ENCODE results near the gene PIP5K1B.
A peak's percentile ranks its signal among the peaks of the same experiment; 100 is the strongest.
"Not testable (repeated sequence)": the region's sequence is repeated elsewhere in the genome, so short reads cannot be mapped to it uniquely, and the experiment has no call there.

The PIP5K1B gene

DNA sequence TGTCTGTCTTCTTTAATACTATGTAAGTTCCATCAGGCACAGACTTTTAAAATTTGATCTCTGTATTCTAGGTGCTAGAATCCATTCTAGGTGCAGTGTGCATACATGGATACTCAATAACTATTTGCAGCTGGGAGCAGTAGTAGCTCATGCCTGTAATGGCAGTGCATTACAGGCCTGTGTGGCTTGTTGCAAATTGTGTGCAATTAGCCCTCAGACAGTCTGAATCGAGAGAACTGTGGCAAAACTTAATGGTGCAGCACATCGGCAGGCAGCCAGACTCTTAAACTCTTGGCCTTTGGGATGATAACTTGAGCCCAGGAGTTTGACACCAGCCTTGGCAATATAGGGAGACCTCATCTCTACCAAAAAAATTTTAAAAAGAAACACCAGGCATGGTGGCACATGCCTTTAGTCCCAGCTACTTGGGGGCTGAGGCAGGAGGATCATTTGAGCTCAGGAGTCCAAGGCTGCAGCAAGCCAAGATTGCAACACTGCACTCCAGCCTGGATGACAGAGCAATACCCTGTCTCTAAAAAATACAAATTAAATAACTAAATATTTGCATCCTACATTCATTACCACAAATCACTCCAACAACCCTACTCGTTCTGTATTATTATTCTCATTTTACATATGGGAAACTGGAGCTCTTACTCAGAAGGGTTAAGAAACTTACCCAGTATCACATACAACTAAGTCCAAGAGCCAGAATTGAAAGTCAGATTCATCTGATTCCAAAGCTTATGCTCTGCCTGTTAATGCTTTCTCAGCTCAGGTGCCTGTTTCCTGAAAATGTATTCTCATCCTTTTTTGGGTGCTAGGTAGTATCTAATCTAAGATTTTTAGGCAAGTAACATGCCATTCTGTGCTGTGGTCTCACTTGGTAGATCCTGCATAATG, 278.7 kb downstream of the PIP5K1B start:
- DNase-seq (ENCODE audit: low read depth in 2 of 2): no peak

DNA sequence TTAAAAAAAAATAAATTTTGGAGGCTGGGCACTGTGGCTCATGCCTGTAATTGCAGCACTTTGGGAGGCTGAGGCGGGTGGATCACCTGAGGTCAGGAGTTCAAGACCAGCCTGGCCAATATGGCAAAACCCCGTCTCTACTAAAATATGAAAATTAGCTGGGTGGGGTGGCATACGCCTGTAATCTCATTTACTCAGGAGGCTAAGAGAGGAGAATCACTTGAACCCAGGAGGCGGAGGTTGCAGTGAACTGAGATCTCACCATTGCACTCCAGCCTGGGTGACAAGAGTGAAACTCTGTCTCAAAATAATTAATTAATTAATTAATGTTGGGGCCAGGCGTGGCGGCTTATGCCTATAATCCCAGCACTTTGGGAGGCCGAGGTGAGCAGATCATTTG, 281.9 kb downstream of the PIP5K1B start:
- DNase-seq (ENCODE audit: low read depth in 2 of 2): not testable (repeated sequence)

DNA sequence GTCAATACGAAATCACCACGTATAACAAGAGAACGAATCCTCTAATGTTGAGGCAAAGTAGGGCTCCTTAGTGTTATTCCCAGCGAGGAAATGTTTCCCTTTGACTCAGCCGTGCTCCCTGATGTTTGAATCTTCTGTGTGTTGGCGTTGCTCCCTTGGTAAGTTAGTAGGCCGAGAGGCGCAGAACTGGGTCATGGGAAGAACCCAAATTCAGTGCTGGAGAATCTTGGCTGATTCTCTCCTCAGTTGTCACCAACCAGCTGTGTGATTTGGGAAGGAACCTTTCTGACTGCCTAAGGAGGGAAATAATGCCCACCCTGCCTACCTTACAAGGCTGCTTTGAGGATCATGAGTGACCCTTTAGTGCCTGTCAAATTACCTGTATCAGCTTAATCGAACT, 286.4 kb downstream of the PIP5K1B start:
- DNase-seq (ENCODE audit: low read depth in 2 of 2): no peak

DNA sequence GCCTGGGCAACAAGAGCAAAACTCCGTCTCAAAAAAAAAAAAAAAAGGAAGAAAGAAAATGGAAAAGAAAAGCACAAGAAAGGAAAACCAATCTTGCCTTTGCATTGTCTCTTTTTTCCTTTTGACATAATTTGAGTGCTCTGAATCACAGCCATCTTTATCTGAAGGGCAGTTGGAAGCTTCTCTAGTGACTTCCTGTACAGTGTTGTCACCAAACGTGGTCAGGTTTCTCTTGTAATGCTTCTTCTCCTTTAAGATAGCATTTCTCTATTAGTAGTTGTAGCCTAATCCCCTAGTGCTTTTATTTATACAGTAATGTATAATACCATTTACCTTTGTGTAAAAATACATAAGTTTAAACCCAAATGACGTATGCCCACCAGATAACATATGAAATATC, 290.7 kb downstream of the PIP5K1B start:
- no peak for DNase-seq (ENCODE audit: low read depth in 2 of 2)

DNA sequence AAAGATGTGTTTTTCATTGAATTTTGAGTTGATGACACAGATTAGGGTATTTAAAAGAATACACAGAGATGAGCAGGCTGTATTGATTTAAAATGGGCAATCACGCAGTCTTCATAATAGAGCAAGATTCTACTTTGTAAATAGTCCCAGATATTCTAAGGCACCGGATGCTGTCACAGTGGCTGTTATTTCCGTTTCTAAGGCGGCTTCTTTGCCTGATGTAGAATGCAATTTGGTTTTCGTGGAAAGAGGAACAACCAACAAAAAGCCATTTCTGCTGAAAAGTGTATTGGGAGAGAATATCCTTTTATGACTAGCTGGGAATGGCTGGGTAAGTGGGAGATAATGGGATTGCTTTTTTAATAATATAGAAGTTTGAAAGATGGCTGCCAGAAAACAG, 291.4 kb downstream of the PIP5K1B start:
- no peak for DNase-seq (ENCODE audit: low read depth in 2 of 2)

DNA sequence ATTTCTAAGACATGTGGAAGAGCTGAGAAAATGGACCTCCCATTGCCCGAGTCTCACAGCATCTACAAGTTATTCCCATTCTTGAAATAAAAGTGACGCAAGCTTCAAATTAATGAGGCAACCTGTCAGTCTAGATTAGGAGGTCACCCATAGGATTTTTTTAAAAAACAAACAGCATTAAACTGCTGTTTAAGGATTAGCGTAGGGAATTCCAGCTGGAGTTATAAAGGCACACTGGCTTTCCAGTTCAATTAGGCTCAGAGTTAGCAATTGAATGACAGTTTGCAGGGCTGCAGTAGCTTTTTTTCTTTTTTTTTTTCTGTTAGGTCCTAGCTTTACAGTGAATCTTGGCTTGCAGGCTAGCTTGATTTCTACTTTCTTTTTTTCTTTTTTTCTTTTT, 292.6 kb downstream of the PIP5K1B start:
- DNase-seq (ENCODE audit: low read depth in 2 of 2): no peak

DNA sequence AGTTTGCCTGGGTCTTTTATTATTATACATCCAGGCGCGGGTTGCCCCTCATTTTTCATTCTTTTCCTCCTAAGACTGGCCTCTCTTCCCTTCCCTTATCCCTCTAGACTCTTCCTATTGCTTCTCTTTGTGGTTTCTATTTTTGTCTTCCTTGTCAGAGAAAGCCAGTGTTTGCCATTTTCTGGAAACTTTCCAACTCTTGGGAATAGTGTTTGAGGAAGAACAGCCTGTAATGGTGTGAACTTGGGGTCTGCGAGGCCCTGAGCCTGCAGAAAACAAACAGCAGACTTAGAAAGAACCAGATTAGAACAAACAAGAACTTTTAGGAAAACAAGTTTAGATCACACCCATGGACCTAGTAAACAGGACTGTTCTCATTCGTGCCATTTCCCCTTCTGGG, 293.3 kb downstream of the PIP5K1B start:
- no peak for DNase-seq (ENCODE audit: low read depth in 2 of 2)

DNA sequence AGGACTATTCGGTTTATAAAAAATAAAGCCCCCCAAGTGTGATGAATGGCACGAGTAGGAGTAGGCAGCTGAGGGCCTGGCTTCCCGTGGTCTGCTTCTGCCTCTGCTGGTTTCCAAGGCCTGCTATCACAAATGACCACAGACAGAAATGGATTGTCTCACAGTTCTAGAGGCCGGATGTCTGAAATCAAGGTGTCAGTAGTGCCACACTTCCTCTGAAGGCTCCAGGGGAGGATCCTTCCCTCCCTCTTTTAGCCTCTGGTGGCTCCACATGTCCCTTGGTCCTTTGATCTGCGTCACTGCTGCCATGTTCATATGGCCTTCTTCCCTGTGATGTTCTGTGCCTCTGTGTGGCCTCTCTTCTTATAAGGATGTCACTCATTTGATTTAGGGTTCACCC, 293.8 kb downstream of the PIP5K1B start:
- no peak for DNase-seq (ENCODE audit: low read depth in 2 of 2)

DNA sequence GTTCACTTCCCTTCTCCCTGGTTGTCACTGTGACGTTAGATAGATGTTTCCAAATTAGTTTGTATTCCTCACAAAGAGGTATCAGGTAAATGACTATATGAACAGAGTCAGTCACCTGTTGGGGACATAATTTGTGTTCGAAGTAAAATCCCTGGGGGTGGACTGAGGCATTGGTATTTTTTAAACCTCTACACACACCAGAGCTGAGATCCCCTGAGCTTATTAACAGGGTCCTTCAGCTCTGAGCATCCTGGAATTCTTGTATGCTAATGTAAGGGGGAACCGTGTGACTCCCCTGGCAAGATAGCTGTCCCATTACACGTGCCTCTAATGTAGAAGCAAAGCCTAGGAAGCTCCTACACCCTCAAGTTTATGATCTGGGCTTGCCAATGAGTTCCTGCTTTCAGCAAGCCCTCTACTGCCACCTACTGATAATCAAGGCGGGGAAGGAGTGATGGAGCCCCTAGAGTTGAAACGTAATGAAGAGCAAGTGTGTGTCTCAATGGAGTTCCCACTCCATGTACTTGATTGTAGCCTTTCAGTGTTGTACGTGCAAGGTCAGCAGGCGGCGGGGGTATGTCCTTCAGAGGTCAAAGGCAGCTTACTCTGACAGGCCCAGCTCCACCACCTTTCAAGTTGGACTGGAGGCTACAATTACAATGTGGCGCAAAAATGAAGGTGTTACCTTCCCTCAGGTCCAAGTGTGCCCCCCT, 294.5 kb downstream of the PIP5K1B start:
- peak; percentile 39 to 43 for DNase-seq (ENCODE audit: low read depth in 2 of 2)

DNA sequence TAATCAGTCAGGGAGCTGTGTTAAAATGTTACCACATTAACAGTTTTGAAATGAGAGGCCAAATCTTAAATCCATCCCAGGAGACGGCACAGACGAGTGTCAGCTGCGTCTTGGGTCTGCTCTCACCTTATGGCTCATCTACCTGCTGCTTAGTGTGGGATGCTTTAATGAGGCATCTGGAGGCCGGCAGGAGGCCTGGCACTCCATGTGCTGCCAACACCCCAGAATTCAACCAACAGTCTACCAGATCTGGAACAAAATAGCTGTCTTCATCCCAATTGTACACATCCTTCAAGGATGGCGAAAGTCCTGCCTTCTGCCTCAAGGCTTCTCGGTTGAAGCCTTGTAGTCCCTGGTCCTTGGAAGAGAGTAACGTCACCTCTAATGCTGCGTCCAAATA, 296.9 kb downstream of the PIP5K1B start:
- no peak for DNase-seq (ENCODE audit: low read depth in 2 of 2)

DNA sequence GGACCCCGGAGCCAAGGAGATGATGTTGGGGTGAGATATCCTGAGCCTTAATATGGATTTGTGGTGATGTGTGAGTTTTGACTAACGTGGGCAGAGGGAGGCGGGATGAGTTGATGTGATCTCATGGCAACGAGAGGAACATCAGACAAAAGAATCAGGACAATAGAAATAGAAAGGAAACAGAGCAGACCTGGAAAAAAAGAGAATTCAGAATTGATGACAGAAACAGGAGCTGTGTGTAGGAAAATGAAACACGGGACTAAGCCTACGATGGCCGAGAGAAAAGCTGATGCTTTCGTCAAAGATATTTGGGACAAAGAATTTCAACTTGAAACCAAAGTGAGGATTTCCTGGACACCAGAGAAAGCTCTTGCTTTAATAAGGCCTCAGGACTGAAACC, 298.0 kb downstream of the PIP5K1B start:
- no peak for DNase-seq (ENCODE audit: low read depth in 2 of 2)

DNA sequence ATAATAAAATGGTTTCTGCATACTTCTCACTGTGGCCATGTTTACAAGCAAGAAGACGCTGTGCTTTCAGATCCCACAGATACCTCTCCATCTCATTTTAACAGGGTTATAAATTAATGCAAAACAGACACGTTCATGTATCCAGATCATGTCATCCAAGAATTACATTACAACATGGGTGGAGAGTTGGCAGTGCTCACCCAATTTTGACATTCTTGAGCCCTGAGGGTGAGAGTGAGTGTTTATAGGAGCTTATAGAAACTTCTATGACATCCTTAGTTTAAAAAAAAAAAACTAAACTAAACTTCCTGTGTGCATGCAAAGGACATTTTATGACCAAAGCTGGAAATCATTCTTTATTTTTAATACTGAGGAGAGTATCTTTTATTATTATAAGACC, 299.8 kb downstream of the PIP5K1B start:
- DNase-seq (ENCODE audit: low read depth in 2 of 2): no peak

DNA sequence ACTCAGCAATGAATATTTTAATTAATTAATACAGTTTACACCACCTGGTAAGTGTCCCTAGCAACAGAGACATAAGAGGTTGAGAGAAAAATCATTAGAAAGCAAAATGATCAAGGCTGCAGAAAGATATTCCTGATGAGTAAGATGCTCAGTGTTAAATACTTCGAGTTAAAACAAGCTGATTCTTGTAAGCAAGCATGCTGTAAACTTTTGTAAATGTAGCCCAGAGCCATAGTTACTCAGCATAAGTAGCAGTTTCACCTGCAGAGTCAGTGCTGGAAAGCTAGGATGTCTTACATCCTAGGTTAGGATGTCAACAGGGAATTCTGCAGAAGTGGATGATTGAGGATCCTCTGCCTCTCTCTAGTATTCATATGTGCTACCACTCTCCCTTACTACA, 304.7 kb downstream of the PIP5K1B start:
- no peak for DNase-seq (ENCODE audit: low read depth in 2 of 2)

DNA sequence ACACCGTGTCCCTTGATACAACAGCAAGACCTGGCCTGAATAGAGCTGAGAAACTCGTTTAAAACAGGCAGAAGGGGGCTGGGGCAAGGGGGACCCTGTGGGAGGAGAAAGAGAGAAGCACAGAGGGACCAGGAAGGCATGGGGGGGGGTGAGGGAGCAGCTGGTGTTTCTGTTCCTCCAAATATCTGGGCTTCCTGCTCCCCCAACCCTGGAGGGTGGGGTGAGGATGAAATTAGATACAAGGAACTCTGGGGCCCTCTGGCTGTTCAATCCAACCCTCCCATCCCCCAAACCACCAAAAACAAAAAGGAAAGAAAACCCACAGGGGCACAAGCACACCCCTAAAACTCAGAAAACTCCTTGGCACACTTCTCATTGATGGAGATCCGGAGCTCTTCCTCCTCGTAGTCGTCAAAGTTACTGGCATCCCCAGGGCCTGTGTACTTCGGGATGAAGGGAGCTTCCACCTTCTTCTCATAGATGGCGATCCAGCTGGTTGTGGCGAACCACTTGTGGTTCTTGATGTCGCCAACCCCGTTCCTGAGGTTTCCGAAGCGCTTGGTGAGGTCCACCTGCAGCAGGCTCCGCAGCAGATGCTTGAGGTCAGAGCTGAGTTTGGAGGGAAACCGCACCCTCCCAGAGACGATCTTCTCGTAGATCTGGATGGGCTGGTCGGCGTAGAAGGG, 307.8 kb downstream of the PIP5K1B start:
- DNase-seq (ENCODE audit: low read depth in 2 of 2): no peak

DNA sequence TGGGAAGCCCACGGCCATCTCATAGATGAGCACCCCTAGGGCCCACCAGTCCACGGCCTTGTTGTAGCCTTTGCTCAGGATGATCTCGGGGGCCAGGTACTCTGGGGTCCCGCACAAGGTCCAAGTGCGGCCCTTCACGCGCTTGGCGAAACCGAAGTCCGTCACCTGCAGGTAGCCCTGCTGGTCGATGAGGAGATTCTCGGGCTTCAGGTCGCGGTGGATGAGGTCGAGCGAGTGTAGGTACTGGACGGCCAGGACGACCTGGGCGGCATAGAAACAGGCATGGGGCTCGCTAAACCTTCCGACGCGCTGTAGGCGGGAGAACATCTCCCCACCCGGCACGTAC, 308.3 kb downstream of the PIP5K1B start:
- DNase-seq (ENCODE audit: low read depth in 2 of 2): no peak

DNA sequence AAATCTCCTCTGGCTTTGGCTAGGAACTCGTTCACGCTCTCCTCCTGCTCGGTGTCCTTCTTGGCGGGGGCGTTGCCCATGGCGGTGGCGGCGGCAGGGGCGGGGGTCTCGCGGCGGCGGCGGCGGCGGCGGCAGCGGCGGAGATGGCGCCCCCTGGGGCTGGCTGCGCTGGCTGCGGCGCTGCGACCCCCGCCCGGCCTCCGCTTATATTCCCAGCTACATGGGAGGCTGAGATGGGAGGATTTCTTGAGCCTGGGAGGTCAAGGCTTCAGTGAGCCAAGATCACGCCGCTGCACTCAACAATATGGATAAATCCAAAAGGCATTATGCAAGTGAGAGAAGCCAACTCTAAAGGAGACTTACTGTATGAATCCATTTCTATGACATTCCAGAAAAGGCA, 309.0 kb downstream of the PIP5K1B start, which contains the start of gene PRKACG:
PRKACG (minus strand) TSS at position 101 of the 400 bp plus-strand sequence; CDS start at position 80, 21 bp downstream.
- no peak for DNase-seq (ENCODE audit: low read depth in 2 of 2)

DNA sequence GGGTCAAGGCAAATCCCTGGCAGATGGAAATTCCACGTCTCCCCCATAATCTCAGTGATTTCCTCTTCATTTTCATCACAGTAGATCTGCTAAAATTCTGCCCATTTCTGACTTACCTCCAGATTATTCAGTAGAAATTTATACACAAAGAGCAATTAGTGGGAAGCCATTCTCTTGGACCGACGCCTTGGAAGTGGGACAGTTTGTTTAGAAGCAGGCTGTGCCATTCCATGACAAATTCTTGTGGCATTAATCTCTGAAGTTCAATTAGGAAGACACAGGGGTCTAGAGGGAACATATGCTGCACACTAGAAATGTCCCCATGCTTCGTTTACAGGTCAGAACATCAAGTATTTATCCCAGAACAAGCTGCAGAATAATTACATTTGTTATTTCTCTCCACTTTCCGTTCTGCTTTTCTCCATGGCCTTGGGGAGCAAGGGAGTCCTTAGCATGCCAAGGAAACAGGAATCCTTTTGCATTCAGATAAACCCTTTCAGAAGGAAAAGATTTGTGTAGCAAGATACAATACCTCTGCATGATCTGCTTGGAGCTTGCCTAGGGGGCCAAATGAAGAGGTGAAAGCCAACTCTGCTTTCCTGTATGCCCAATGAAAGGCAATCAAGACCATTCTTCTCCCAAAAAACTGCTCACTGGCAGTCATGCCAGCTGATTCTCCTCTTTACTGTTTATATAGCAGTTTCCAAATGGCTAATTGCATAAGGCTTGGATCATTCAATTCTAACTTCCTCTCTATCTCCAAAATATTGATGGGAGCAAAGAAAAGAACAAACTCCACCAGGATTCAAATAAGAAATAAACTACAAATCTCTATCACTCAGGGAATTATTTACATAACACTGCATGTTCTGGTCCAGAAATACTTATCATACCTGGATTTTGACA, 311.4 kb downstream of the PIP5K1B start:
- DNase-seq (ENCODE audit: low read depth in 2 of 2): no peak

DNA sequence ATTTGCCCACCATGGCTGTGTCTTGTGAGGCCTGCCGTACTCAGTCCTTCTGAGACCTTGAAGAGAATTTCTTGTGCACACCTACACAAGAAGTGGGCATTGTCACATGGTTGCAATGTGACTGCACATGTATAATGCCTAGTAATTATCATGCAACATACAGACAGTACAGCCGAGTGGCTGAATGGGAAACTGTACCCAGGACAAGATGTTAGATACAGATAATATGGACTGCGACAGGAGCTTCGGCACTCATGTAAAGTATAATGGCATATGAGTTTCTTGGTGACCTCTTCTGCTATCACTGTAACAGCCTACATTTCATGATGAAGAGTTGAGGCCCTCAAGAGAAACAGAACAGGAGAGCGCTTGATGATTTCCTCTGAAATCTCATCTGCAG, 313.7 kb downstream of the PIP5K1B start:
- no peak for DNase-seq (ENCODE audit: low read depth in 2 of 2)

DNA sequence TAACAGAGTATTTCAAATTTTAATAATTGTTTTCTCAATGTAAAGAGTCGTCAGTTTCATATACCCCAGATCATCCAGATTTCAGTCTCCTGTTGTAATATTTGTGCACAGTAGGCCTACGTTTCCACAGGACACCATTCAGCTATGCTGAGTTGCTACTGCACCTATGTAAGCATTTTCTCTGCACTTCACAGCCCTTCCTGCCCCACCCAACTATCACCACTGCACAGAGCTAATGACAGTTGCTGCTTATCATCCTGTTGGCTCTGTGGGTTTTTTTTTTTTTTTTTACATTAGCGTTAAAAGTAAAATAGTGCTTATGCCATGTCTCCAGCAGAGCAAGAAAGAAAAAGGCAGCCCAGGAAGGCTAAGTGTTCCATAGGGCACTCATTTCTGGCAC, 314.8 kb downstream of the PIP5K1B start:
- DNase-seq (ENCODE audit: low read depth in 2 of 2): no peak

DNA sequence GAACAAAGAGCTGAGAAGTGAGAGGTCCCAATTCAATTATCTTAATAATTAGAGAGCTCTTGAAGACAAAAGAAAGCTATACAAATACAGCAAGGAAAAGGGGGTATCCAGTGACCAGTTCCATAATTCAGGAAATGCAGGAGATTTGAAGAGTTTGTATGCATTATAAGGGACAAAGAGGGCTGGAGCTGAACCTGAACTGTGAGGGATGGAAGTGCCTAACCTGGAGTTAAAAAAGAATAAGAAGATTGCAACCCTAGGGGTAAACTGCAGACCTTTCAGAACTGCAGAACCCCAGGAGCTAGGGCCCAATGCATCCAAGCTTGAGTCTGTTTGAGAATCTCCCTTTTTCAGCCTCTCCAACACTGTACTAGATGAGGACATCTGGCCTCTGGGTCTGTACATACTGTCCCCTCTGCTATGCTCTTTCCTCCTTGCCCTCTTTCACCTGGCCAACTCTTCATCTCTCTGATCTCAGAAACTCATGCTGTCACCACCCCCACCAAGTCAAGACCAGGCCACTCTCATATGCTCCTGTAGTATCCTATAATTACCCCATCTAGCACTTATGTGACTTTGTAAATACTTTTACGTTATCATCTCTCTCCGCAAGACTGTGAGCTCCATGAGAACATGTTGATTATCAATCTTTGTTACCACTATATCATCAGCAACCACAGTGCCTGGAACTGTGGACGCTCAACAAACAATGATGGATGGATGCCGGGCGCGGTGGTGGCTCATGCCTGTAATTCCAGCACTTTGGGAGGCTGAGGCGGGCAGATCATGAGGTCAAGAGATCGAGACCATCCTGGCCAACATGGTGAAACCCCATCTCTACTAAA, 315.5 kb downstream of the PIP5K1B start:
- DNase-seq (ENCODE audit: low read depth in 2 of 2): no peak

DNA sequence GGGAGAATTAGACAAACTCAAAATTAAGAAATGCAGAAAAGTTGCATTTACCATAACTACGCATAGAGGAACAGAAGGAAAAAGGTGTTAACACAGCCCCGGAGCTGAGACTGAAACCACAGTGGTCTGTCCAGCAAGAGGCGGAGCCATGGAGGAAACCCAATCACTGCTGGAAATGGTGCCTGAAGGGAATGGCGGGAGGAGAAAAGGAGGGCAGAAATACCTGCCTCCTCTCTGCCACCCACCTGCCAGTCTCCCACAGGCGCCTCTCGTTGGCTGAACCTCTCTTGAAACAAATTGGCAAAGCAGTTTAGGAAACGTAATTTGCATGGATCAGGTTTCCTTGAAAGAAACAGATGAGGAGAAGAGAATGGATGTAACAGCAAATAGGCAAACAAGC, 318.6 kb downstream of the PIP5K1B start:
- DNase-seq (ENCODE audit: low read depth in 2 of 2): no peak
